Kidney (tissue), 14 donors: ENCODE data around the gene APPL2. TPM values are rescaled to one million over a fixed set of nuclear protein-coding genes. Genes with fewer than 3 reads are reported as not detected.

Source experiments
- DNase-seq, 5 donors: peaks; one replicate each; pipeline ENCODE4 v3.0.0-alpha.2; 2013 to 2020
- FAIRE-seq: peaks from 2 replicates; lab custom pipeline; 2012; peaks lifted over from hg19 to GRCh38; lab: Jason Lieb, UNC
- H3K27ac ChIP-seq, 2 donors: one replicate each; pipeline ENCODE4 v1.7.0; 2013; ENCODE audit warnings: low read depth in 2 of 2, low read length in 2 of 2, inconsistent platforms in 1 of 2
- H3K27me3 ChIP-seq: one replicate; pipeline ENCODE4 v1.7.1; 2013; ENCODE audit warnings: low read length, inconsistent platforms; ENCODE audit not compliant: control insufficient read depth, insufficient read depth
- H3K36me3 ChIP-seq, 3 donors: one replicate each; pipeline versions ENCODE4 v1.7.0 to v1.7.1; 2013; ENCODE audit warnings: low read length in 3 of 3, control low read depth in 1 of 3, inconsistent platforms in 1 of 3; ENCODE audit not compliant: insufficient read depth in 3 of 3, control insufficient read depth in 2 of 3
- H3K4me1 ChIP-seq, 3 donors: one replicate each; pipeline versions ENCODE4 v1.7.0 to v1.7.1; 2013; ENCODE audit warnings: low read length in 3 of 3, inconsistent platforms in 1 of 3, low read depth in 1 of 3; ENCODE audit not compliant: control insufficient read depth in 2 of 3, insufficient read depth in 2 of 3
- H3K4me3 ChIP-seq, 3 donors: one replicate each; pipeline versions ENCODE4 v1.7.0 to v1.8.1; 2013; ENCODE audit warnings: low read length in 3 of 3, control low read depth in 1 of 3, inconsistent platforms in 1 of 3
- H3K9ac ChIP-seq, 3 donors: one replicate each; pipeline versions ENCODE4 v1.7.0 to v1.7.1; 2013; ENCODE audit warnings: low read length in 3 of 3, control low read depth in 1 of 3, inconsistent platforms in 1 of 3
- H3K9me3 ChIP-seq, 3 donors: one replicate each; pipeline versions ENCODE4 v1.7.0 to v1.7.1; 2013; ENCODE audit warnings: low read length in 3 of 3, control low read depth in 1 of 3, inconsistent platforms in 1 of 3; ENCODE audit not compliant: control insufficient read depth in 2 of 3, insufficient read depth in 1 of 3
- intact Hi-C: fragments of 100-400 bp; cut with DNase I; formaldehyde crosslinking; loops from one replicate; pipeline ENCODE4 v1.11.1; 2022
- polyA plus RNA-seq: library from polyadenylated mRNA; stranded (reverse); fragments of 350-450 nt; fragmentation: Illumina TruSeq; extraction: RNeasy Lipid Tissue Mini Kit (QIAGEN cat#74804); gene quantifications from one replicate; pipeline ENCODE4 v1.2.3, GENCODE V29; 2014; ENCODE audit warnings: low read depth, low replicate concordance; ENCODE audit not compliant: insufficient read depth
- total RNA-seq: library from RNA; stranded (reverse); fragmentation: NEBNext Ultra II Directional; extraction: Animal tissue kit (Norgen Biotek cat#: 25700); gene quantifications from one replicate; pipeline ENCODE4 v1.2.1, GENCODE V29; 2021
- TF ChIP-seq, protein P1 (sequence below): IDR thresholded peaks from 3 replicates; pipeline ENCODE4 v1.5.1; 2012; ENCODE audit warnings: mild to moderate bottlenecking, moderate library complexity, borderline replicate concordance; ENCODE audit not compliant: insufficient read depth; ENCODE audit errors: extremely low read depth
- donor health status: control.
- donor health status: control.
- donor health status: control.
- donor health status: control.
- donor health status: control.
- donor health status: DM: yes; HTN: yes; CAD: no.
- donor health status: Normal renal cell carcinoma (clear cell type).

Gene APPL2
- total and polyA plus RNA-seq, 2 donors from 2014 or later: 17.9 to 42.5 TPM

DNA sequence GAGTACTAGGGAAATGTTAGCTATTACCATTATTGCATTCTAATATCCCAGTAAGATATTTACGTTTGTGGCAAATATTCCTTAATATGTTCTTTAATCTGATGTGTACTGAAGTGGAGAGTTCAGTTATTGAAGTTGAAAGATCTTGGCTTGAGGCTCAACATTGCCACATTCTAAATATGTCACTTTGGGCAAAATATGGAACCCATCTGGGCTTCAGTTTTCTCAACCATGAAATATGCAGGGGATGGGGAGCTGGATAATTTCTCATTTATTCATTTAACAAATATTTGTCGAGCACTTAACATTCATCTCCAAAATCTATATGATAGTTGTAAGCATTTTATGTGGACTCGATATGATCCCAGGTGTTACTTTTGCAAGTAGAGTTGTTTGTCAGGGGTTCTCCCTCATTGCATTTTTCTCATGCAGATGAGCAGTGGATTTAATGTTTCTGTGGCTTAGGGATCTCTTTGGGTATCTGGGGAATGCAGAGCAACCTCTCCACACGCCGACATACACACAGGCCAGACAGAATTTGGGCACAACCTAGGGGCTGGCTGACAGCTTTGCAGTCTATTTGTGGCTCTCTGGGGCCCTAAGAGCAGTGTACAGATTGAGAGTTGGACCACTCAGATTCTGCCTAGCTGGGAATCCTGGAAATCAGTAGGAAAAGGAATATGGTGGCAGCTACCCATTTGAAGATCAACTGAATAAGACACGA lies 26.6 kb upstream of the APPL2 start:
- no peaks in the 10 kb centered on the region for H3K4me1 ChIP-seq
- H3K27ac ChIP-seq: no peak overlapping the region
- H3K4me3 ChIP-seq: no peak overlapping the region
- no peaks in the 10 kb centered on the region for H3K27me3 ChIP-seq
- no peaks in the 10 kb centered on the region for H3K36me3 ChIP-seq
- TF ChIP-seq, protein P1, sequence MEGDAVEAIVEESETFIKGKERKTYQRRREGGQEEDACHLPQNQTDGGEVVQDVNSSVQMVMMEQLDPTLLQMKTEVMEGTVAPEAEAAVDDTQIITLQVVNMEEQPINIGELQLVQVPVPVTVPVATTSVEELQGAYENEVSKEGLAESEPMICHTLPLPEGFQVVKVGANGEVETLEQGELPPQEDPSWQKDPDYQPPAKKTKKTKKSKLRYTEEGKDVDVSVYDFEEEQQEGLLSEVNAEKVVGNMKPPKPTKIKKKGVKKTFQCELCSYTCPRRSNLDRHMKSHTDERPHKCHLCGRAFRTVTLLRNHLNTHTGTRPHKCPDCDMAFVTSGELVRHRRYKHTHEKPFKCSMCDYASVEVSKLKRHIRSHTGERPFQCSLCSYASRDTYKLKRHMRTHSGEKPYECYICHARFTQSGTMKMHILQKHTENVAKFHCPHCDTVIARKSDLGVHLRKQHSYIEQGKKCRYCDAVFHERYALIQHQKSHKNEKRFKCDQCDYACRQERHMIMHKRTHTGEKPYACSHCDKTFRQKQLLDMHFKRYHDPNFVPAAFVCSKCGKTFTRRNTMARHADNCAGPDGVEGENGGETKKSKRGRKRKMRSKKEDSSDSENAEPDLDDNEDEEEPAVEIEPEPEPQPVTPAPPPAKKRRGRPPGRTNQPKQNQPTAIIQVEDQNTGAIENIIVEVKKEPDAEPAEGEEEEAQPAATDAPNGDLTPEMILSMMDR: no peak
- DNase-seq: no peak
- H3K9me3 ChIP-seq: no peaks in the 10 kb centered on the region
- FAIRE-seq: no peak
- intact Hi-C loops: no loop called here
- H3K9ac ChIP-seq: no peak overlapping the region

DNA sequence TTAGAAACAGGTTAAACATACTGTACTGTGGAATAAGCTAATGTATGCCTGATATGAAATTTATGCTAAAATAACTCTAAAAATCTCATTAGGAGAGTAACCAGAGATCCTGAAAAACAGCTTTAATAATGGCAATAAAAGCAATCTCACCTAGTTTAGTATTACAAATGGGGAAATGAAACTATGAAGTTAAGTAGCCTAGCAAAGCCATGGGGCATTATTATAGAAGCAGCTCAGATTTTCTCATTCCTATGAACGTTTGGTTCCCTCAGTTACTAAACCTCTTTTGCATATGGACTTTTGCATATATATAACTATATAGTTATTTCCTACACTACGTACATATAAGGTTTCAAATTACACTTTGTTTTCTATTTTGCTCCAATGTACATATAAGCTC lies 25.0 kb upstream of the APPL2 start:
- Histone ChIP-seq H3K36me3 (no peaks in the 10 kb centered on the region), H3K27ac (no peak overlapping the region), H3K27me3 (no peaks in the 10 kb centered on the region), H3K9me3 (no peaks in the 10 kb centered on the region), H3K4me3 (no peak overlapping the region), H3K9ac (no peak overlapping the region), H3K4me1 (no peaks in the 10 kb centered on the region)
- FAIRE-seq (no peak), DNase-seq (no peak)
- TF ChIP-seq, protein P1: no peak
- intact Hi-C loops: no loop called here

- Histone ChIP-seq H3K27me3 (no peaks in the 10 kb centered on the region), H3K9ac (no peak overlapping the region), H3K4me3 (no peak overlapping the region), H3K4me1 (no peaks in the 10 kb centered on the region), H3K36me3 (no peaks in the 10 kb centered on the region), H3K27ac (no peak overlapping the region), H3K9me3 (no peaks in the 10 kb centered on the region)
- TF ChIP-seq, protein P1: no peak
- intact Hi-C loops: no loop called here
- FAIRE-seq: no peak
- no peak for DNase-seq
Observed at GRCh38 chr12:105259226-105259625, 23.3 kb upstream of the APPL2 start.
